AG09309 (cell line): ENCODE data around the gene RIC8B.

Source experiments
- DNase-seq: peaks from one replicate; pipeline ENCODE4 v3.0.0-alpha.2; 2010; ENCODE audit warnings: low read depth
- H3K4me3 ChIP-seq: 2 replicates; pipeline ENCODE4 v1.5.1; 2011; ENCODE audit warnings: mild to moderate bottlenecking, low read depth, low read length, moderate library complexity; ENCODE audit not compliant: control insufficient read depth
- CTCF ChIP-seq: IDR thresholded peaks from 2 replicates; pipeline ENCODE4 v1.5.1; 2011; ENCODE audit warnings: mild to moderate bottlenecking, low read depth, low read length, inconsistent platforms; ENCODE audit not compliant: insufficient read depth, control insufficient read depth; ENCODE audit errors: missing control alignments

RIC8B gene

DNA sequence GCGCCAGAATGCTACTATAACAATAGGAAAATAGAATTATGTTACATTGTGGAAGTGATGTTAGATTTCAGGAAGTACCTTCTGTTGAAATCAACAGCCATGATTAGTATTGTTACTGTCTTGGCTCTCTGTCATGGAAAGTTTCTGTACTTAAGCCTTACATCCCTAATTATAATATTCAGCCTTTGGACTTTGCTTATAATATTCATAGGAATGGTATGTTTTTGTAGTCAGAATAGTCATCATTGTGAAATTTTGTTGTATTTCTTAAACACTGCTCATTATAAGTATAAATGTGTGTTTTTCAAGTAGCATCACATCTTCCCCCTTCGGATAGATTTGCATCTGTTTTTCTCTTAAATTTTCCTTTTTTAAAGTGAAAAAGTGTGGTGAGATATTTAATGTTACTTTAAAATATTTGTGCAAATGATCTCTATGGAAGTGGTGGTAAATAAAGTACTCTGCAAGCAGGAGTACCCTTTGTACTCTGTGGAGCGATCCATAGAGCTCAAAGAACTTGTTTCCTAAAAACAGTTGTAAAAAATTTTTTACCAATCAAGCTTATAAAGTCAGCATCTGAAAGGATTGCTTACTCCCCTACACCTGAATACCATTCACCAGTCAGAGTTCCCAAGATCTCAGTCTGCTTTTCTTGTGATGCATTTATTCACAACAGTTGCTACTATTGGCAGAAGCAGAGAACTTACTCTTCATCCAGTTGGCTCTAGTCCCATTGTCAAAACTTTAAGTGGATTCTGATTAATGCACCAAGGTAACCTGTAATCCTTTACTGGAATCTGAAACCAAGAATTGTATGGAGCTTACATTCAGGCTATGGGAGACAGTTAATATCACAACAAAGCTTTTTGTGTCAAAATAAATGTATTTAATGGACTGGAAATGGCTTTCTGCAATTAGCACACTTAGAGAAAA lies 87.8 kb downstream of the RIC8B start:
- H3K4me3 ChIP-seq, result no peak overlapping the region
- no peak for TF ChIP-seq CTCF
- peak; percentile 64 for DNase-seq

GRCh38 chr12:106863189-106863588 lies 88.7 kb downstream of the RIC8B start:
- TF ChIP-seq CTCF, result no peak
- no peak overlapping the region for H3K4me3 ChIP-seq
- no peak for DNase-seq

GRCh38 chr12:106865683-106866082 lies 91.2 kb downstream of the RIC8B start:
- TF ChIP-seq CTCF, result no peak
- DNase-seq, result no peak
- H3K4me3 ChIP-seq, result no peak overlapping the region

DNA sequence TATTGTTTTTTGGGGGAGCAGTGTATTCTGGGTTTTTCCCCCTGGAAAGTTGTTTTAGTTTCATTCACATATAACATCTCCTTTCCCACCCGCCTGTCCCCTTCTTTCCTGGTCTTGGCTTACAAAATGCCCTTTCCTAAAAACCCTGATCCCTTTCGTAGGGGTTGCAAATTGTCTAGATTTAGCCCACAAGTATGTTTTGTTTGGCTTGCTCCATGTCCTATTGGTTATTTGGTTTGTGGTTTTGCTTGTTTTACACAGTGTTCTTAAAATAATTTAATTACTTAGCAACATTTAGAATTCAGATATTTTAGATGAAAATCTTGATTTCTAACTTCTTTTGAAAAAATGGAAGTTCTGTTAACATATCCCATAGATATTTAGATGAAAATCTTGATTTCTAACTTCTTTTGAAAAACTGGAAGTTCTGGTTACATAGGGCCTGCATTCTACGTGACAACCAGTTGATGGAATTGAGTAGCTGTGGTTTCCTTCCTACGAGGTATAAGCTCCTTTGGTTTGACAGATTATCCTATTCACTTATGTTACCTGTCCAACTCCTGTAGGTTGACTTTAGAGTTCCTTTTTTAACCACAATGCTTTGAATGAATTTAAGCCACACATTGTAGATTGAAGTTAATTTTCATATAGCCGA lies 92.1 kb downstream of the RIC8B start:
- no peak for DNase-seq
- TF ChIP-seq CTCF, result no peak
- no peak overlapping the region for H3K4me3 ChIP-seq

- no peak overlapping the region for H3K4me3 ChIP-seq
- TF ChIP-seq CTCF, result no peak
- no peak for DNase-seq
Measured at GRCh38 chr12:106867651-106868050, 93.2 kb downstream of the RIC8B start.

DNA sequence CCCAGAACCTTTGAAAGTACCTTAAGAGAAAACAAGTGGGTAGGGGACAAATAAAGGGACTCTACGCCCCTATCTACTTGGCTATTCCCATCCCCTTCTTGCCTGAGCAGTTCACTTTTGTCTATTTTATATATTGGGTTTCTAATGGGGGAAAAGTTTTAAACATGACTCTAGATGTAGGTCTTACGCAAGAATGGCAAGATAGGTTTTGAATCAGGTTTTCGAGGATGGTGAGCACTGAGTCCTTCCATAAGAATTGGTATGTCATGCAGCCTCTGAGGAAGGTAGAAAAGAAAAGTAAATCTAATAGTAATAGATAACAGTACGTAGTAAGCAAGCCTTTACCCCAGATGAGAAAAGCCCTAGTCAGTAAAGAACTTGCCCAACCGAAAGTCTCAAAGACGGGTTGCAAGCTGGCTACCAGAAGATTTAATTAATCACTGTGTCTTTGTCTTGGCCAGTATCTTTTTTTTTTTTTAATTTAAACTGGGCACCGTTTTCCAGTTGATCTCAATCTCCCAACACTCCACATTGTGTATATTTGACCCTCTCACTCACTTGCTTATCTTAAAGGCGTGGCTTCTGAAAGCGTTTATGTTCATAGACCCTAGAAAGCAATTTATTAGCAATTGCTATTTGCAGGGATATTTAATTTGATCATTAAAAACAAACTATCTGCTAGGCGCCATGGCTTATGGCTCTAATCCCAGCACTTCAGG lies 94.7 kb downstream of the RIC8B start:
- no peak for TF ChIP-seq CTCF
- H3K4me3 ChIP-seq, result no peak overlapping the region
- no peak for DNase-seq
